SK-N-SH treated with all-trans-retinoic acid at 6 μM for 48 hours (cell line): Measurements from ENCODE around the gene TDRD6.
"Not testable (repeated sequence)": the region's sequence is repeated elsewhere in the genome, so short reads cannot be mapped to it uniquely, and the experiment has no call there.

Source experiments
- ATAC-seq: fragments of 200-7000 bp; cut with Tn5 transposase; 3 replicates; pipeline ENCODE4 v1.9.1; 2020; ENCODE audit warnings: mild to moderate bottlenecking, moderate library complexity
- ARNTL ChIP-seq: fragments of 450-650 bp; formaldehyde crosslinking; IDR thresholded peaks from 2 replicates; pipeline ENCODE4 v1.5.0; 2020; ENCODE audit warnings: low read depth, mild to moderate bottlenecking, moderate library complexity, borderline replicate concordance
- CSDC2 ChIP-seq: fragments of 250-450 bp; sonication (Bioruptor Pico); IDR thresholded peaks from 2 replicates; pipeline ENCODE4 v1.5.0; 2020; ENCODE audit warnings: mild to moderate bottlenecking, moderate library complexity
- ESRRG ChIP-seq: fragments of 250-450 bp; sonication (Bioruptor Pico); IDR thresholded peaks from 2 replicates; pipeline ENCODE4 v1.6.1; 2021; ENCODE audit warnings: mild to moderate bottlenecking
- ISL1 ChIP-seq: fragments of 250-450 bp; sonication (Bioruptor Pico); IDR thresholded peaks from 2 replicates; pipeline ENCODE4 v2.1.2; 2022; ENCODE audit warnings: mild to moderate bottlenecking, moderate library complexity
- OSR1 ChIP-seq: fragments of 250-450 bp; sonication (Bioruptor Pico); IDR thresholded peaks from 2 replicates; pipeline ENCODE4 v1.8.0; 2022; ENCODE audit warnings: moderate library complexity, mild to moderate bottlenecking, inconsistent platforms
- PPARA ChIP-seq: fragments of 250-450 bp; sonication (Bioruptor Pico); IDR thresholded peaks from 2 replicates; pipeline ENCODE4 v1.5.0; 2020; ENCODE audit warnings: mild to moderate bottlenecking, borderline replicate concordance
- RARB ChIP-seq: fragments of 250-450 bp; sonication (Bioruptor Pico); IDR thresholded peaks from 2 replicates; pipeline ENCODE4 v1.8.0; 2021; ENCODE audit warnings: mild to moderate bottlenecking, moderate library complexity
- SNAI2 ChIP-seq: fragments of 250-450 bp; sonication (Bioruptor Pico); IDR thresholded peaks from 2 replicates; pipeline ENCODE4 v1.5.0; 2020; ENCODE audit warnings: mild to moderate bottlenecking, moderate library complexity
- TCF4 ChIP-seq: fragments of 250-450 bp; sonication (Bioruptor Pico); IDR thresholded peaks from 2 replicates; pipeline ENCODE4 v1.8.0; 2021; ENCODE audit warnings: mild to moderate bottlenecking, moderate library complexity, borderline replicate concordance
- TOX ChIP-seq: fragments of 250-450 bp; sonication (Bioruptor Pico); IDR thresholded peaks from 2 replicates; pipeline ENCODE4 v1.8.0; 2021; ENCODE audit warnings: mild to moderate bottlenecking, moderate library complexity, borderline replicate concordance
- TSHZ2 ChIP-seq: fragments of 250-450 bp; sonication (Bioruptor Pico); IDR thresholded peaks from 2 replicates; pipeline ENCODE4 v1.5.0; 2020; ENCODE audit warnings: mild to moderate bottlenecking, moderate library complexity
- ZC3H10 ChIP-seq: fragments of 250-450 bp; sonication (Bioruptor Pico); IDR thresholded peaks from 2 replicates; pipeline ENCODE4 v1.5.1; 2021; ENCODE audit warnings: mild to moderate bottlenecking, moderate library complexity
- ZFP3 ChIP-seq: fragments of 250-450 bp; sonication (Bioruptor Pico); IDR thresholded peaks from 2 replicates; pipeline ENCODE4 v1.5.0; 2020; ENCODE audit warnings: mild to moderate bottlenecking, moderate library complexity
- ZFP30 ChIP-seq: fragments of 450-650 bp; formaldehyde crosslinking; IDR thresholded peaks from 2 replicates; pipeline ENCODE4 v1.5.0; 2022; ENCODE audit warnings: mild to moderate bottlenecking, moderate library complexity
- ZNF565 ChIP-seq: fragments of 450-650 bp; formaldehyde crosslinking; conservative IDR thresholded peaks from 2 replicates; pipeline ENCODE4 v1.5.0; 2020; ENCODE audit warnings: low read depth, mild to moderate bottlenecking, moderate library complexity
- ZNF70 ChIP-seq: fragments of 450-650 bp; formaldehyde crosslinking; IDR thresholded peaks from 2 replicates; pipeline ENCODE4 v1.5.0; 2020; ENCODE audit warnings: mild to moderate bottlenecking, moderate library complexity
- TF ChIP-seq, protein P1 (sequence below): fragments of 250-450 bp; sonication (Bioruptor Pico); IDR thresholded peaks from 2 replicates; pipeline ENCODE4 v1.8.0; 2021; ENCODE audit warnings: low read depth, mild to moderate bottlenecking, moderate library complexity, borderline replicate concordance
- TF ChIP-seq, protein P2 (sequence below): fragments of 250-450 bp; sonication (Bioruptor Pico); IDR thresholded peaks from 2 replicates; pipeline ENCODE4 v1.5.1; 2021; ENCODE audit warnings: mild to moderate bottlenecking, moderate library complexity
- TF ChIP-seq, protein P3 (sequence below): fragments of 250-450 bp; sonication (Bioruptor Pico); IDR thresholded peaks from 2 replicates; pipeline ENCODE4 v1.8.0; 2020; ENCODE audit warnings: mild to moderate bottlenecking, moderate library complexity, borderline replicate concordance

Gene TDRD6

GRCh38 chr6:46743425-46744158, 55.9 kb downstream of the TDRD6 start (continued):
- TF ChIP-seq, protein P1, sequence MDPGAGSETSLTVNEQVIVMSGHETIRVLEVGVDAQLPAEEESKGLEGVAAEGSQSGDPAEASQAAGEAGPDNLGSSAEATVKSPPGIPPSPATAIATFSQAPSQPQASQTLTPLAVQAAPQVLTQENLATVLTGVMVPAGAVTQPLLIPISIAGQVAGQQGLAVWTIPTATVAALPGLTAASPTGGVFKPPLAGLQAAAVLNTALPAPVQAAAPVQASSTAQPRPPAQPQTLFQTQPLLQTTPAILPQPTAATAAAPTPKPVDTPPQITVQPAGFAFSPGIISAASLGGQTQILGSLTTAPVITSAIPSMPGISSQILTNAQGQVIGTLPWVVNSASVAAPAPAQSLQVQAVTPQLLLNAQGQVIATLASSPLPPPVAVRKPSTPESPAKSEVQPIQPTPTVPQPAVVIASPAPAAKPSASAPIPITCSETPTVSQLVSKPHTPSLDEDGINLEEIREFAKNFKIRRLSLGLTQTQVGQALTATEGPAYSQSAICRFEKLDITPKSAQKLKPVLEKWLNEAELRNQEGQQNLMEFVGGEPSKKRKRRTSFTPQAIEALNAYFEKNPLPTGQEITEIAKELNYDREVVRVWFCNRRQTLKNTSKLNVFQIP (CRISPR knock-in tag), result no peak
- no peak for TF ChIP-seq ESRRG (CRISPR knock-in tag)
- no peak for TF ChIP-seq ZNF70
- no peak for TF ChIP-seq ZNF565 (CRISPR knock-in tag)
- no peak for TF ChIP-seq TCF4 (CRISPR knock-in tag)
- TF ChIP-seq ZC3H10 (CRISPR knock-in tag), result no peak
- no peak for TF ChIP-seq ARNTL (CRISPR knock-in tag)
- no peak for TF ChIP-seq OSR1 (CRISPR knock-in tag)
- TF ChIP-seq, protein P2, sequence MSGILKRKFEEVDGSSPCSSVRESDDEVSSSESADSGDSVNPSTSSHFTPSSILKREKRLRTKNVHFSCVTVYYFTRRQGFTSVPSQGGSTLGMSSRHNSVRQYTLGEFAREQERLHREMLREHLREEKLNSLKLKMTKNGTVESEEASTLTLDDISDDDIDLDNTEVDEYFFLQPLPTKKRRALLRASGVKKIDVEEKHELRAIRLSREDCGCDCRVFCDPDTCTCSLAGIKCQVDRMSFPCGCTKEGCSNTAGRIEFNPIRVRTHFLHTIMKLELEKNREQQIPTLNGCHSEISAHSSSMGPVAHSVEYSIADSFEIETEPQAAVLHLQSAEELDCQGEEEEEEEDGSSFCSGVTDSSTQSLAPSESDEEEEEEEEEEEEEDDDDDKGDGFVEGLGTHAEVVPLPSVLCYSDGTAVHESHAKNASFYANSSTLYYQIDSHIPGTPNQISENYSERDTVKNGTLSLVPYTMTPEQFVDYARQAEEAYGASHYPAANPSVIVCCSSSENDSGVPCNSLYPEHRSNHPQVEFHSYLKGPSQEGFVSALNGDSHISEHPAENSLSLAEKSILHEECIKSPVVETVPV (CRISPR knock-in tag), result no peak

GRCh38 chr6:46744159-46744725, 56.6 kb downstream of the TDRD6 start:
- not testable (repeated sequence) for ATAC-seq

DNA sequence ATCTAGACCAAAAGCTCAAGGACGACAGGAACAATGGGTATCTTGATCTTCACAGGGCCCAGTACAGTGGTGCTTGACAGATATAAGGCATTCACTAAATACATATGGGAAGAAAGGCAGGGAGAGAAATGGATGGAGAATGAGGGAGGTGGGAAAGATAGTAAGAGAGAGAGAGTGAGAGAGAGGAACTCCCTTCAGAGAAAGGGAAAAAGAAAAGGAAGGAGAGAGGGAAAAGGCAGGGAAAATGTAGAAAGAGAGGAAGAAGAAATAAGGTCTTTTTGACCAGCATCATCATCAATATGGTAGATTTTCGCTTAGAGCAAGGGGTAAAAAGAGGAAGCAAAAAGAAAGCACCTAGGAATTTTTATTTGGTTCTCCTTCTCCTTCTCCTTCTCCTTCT, 58.3 kb downstream of the TDRD6 start:
- ATAC-seq, result no peak
- TF ChIP-seq OSR1 (CRISPR knock-in tag), result no peak
- TF ChIP-seq ZFP3 (CRISPR knock-in tag), result no peak
- no peak for TF ChIP-seq TCF4 (CRISPR knock-in tag)
- TF ChIP-seq RARB, result no peak
- TF ChIP-seq CSDC2 (CRISPR knock-in tag), result no peak
- no peak for TF ChIP-seq ZFP30 (CRISPR knock-in tag)

DNA sequence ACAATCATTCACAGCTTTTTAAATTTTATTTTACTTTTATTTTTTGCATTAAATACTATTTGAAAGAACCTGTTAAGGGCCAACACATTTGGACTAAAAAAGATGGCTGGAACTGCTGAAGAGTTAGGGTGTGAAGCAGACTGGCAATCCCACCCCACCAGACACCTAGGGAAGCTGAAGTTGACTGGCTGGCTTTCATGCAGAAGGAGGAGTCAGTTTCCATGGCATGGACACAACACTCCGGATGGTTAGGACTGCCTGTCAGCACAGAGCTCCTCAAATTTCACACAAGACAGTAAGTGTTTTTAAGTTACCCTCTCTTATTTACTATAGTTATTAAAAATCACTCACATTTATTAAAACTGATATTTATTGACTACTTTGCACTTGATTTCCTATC, 59.0 kb downstream of the TDRD6 start, which contains the start of gene ANKRD66:
ANKRD66 (plus strand) TSS at position 238 of the 400 bp plus-strand sequence. CDS start 5,016 bp downstream, outside the sequence.
- ATAC-seq, result no peak
- no peak for TF ChIP-seq OSR1 (CRISPR knock-in tag)
- TF ChIP-seq, protein P2 (CRISPR knock-in tag), result no peak
- TF ChIP-seq ISL1 (CRISPR knock-in tag), result no peak
- TF ChIP-seq ESRRG (CRISPR knock-in tag), result no peak
- no peak for TF ChIP-seq ZNF70
- no peak for TF ChIP-seq ARNTL (CRISPR knock-in tag)
- no peak for TF ChIP-seq ZFP30 (CRISPR knock-in tag)
- TF ChIP-seq RARB, result no peak
- TF ChIP-seq, protein P1 (CRISPR knock-in tag), result no peak
- TF ChIP-seq, protein P3, sequence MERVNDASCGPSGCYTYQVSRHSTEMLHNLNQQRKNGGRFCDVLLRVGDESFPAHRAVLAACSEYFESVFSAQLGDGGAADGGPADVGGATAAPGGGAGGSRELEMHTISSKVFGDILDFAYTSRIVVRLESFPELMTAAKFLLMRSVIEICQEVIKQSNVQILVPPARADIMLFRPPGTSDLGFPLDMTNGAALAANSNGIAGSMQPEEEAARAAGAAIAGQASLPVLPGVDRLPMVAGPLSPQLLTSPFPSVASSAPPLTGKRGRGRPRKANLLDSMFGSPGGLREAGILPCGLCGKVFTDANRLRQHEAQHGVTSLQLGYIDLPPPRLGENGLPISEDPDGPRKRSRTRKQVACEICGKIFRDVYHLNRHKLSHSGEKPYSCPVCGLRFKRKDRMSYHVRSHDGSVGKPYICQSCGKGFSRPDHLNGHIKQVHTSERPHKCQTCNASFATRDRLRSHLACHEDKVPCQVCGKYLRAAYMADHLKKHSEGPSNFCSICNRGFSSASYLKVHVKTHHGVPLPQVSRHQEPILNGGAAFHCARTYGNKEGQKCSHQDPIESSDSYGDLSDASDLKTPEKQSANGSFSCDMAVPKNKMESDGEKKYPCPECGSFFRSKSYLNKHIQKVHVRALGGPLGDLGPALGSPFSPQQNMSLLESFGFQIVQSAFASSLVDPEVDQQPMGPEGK (CRISPR knock-in tag), result no peak
- TF ChIP-seq TOX (CRISPR knock-in tag), result no peak
- TF ChIP-seq TCF4 (CRISPR knock-in tag), result no peak
- no peak for TF ChIP-seq ZFP3 (CRISPR knock-in tag)
- TF ChIP-seq TSHZ2 (CRISPR knock-in tag), result no peak
- no peak for TF ChIP-seq ZC3H10 (CRISPR knock-in tag)
- TF ChIP-seq CSDC2 (CRISPR knock-in tag), result no peak
- TF ChIP-seq PPARA (CRISPR knock-in tag), result no peak
- TF ChIP-seq SNAI2 (CRISPR knock-in tag), result no peak
- no peak for TF ChIP-seq ZNF565 (CRISPR knock-in tag)
